Tibial artery (tissue), 4 donors: Measurements from ENCODE around the gene RASGRP3.
"Not testable (repeated sequence)": the region's sequence is repeated elsewhere in the genome, so short reads cannot be mapped to it uniquely, and the experiment has no call there.

Experiments
- DNase-seq, 2 donors: peaks; one replicate each; pipeline ENCODE4 v3.0.0-alpha.2; 2019
- H3K27ac ChIP-seq, 2 donors: fragments of 200-600 bp; sonication (generic) in 1 of 2; 1 replicate in 1 of 2; 2 replicates in 1 of 2; pipeline ENCODE4 v1.5.1; 2018 to 2019; ENCODE audit warnings: mild to moderate bottlenecking in 1 of 2
- H3K27me3 ChIP-seq, 2 donors: fragments of 200-600 bp; sonication (generic) in 1 of 2; one replicate each; pipeline versions ENCODE4 v1.5.1 to v1.6.0; 2016 to 2019
- H3K36me3 ChIP-seq, 3 donors: fragments of 200-600 bp; sonication (generic) in 2 of 3; one replicate each; pipeline ENCODE4 v1.5.1; 2016 to 2019; ENCODE audit warnings: mild to moderate bottlenecking in 2 of 3
- H3K4me1 ChIP-seq, 4 donors: fragments of 200-600 bp; sonication (generic) in 2 of 4; 1 replicate in 3 of 4; 2 replicates in 1 of 4; pipeline ENCODE4 v1.5.1; 2016 to 2019
- H3K4me3 ChIP-seq, 2 donors: fragments of 200-600 bp; sonication (generic) in 1 of 2; 1 replicate in 1 of 2; 2 replicates in 1 of 2; pipeline ENCODE4 v1.5.1; 2018 to 2019; ENCODE audit warnings: mild to moderate bottlenecking in 2 of 2
- H3K9me3 ChIP-seq, 3 donors: fragments of 200-600 bp; sonication (generic) in 1 of 3; one replicate each; pipeline ENCODE4 v1.5.1; 2016 to 2019
- intact Hi-C: fragments of 100-400 bp; cut with DNase I; formaldehyde crosslinking; loops from one replicate; pipeline ENCODE4 v1.15.0; 2023; ENCODE audit warnings: low total_unique reads
- TF ChIP-seq, protein P1 (sequence below), 2 experiments: fragments of 200-600 bp in 1 of 2; fragments of 450-650 bp in 1 of 2; IDR thresholded peaks; one replicate each; pipeline ENCODE4 v1.5.1; 2017 to 2019; ENCODE audit warnings: antibody characterized with exemption in 2 of 2, mild to moderate bottlenecking in 1 of 2, moderate library complexity in 1 of 2

The RASGRP3 gene

GRCh38 chr2:33441235-33441810 lies 35.1 kb upstream of the RASGRP3 start:
- TF ChIP-seq, protein P1, sequence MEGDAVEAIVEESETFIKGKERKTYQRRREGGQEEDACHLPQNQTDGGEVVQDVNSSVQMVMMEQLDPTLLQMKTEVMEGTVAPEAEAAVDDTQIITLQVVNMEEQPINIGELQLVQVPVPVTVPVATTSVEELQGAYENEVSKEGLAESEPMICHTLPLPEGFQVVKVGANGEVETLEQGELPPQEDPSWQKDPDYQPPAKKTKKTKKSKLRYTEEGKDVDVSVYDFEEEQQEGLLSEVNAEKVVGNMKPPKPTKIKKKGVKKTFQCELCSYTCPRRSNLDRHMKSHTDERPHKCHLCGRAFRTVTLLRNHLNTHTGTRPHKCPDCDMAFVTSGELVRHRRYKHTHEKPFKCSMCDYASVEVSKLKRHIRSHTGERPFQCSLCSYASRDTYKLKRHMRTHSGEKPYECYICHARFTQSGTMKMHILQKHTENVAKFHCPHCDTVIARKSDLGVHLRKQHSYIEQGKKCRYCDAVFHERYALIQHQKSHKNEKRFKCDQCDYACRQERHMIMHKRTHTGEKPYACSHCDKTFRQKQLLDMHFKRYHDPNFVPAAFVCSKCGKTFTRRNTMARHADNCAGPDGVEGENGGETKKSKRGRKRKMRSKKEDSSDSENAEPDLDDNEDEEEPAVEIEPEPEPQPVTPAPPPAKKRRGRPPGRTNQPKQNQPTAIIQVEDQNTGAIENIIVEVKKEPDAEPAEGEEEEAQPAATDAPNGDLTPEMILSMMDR (IDR thresholded peaks at IDR 0.05): peak; percentile 64 to 76
- H3K4me3 ChIP-seq: no peak overlapping the region
- H3K4me1 ChIP-seq: peaks cover 0 to 32% (median 9%) of the 10 kb centered on the region in 4 donors
- no peaks in the 10 kb centered on the region for H3K27me3 ChIP-seq
- H3K27ac ChIP-seq: peak overlapping the region; percentile 13 to 18
- no peaks in the 10 kb centered on the region for H3K9me3 ChIP-seq
- intact Hi-C loops: loop anchor here (5.0 kb wide), 1 partner anchor 404 kb away; no protein-coding TSS in a partner anchor
- peak; percentile 61 to 82 for DNase-seq
- H3K36me3 ChIP-seq: no peaks in the 10 kb centered on the region

- intact Hi-C loops: loop anchor here (5.0 kb wide), 1 partner anchor 405 kb away; no protein-coding TSS in a partner anchor
- not testable (repeated sequence) for H3K36me3 ChIP-seq, DNase-seq, H3K27ac ChIP-seq, H3K9me3 ChIP-seq, H3K27me3 ChIP-seq, H3K4me3 ChIP-seq
- peaks cover 0 to 25% (median 9%) of the 10 kb centered on the region in 4 donors for H3K4me1 ChIP-seq
Measured at GRCh38 chr2:33442052-33442451, 34.4 kb upstream of the RASGRP3 start.

DNA sequence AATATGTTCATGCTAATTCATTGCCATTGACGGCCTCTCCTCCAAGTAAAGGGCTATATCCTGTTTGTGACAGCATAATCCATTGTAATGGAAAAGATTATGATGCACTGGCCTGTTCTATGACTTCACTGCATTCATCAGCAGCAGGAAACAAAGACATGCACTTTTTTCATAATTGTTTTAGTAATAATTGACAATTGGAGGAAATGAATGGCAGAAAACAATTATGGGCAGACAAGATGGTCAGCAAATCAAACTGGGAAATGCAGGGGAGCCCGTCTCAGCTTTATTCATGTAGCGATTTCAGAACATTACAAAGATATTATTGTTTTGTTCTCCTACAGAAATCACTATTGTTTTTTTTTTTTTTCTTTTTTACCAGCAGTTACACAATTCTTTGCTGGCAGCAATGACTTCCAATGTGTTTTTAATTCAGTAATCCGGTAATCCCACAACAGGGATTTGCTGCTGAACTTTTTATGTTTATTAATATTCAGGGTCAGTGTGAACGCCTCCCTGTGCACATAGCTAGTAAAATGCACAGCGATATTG lies 33.8 kb upstream of the RASGRP3 start:
- H3K4me3 ChIP-seq: no peak overlapping the region
- no peaks in the 10 kb centered on the region for H3K27me3 ChIP-seq
- intact Hi-C loops: loop anchor here (5.0 kb wide), 1 partner anchor 405 kb away; no protein-coding TSS in a partner anchor
- H3K4me1 ChIP-seq: peaks cover 0 to 20% (median 4%) of the 10 kb centered on the region in 4 donors
- TF ChIP-seq, protein P1 (IDR thresholded peaks at IDR 0.05): no peak
- no peaks in the 10 kb centered on the region for H3K36me3 ChIP-seq
- DNase-seq: no peak
- no peaks in the 10 kb centered on the region for H3K9me3 ChIP-seq
- H3K27ac ChIP-seq: no peak overlapping the region

DNA sequence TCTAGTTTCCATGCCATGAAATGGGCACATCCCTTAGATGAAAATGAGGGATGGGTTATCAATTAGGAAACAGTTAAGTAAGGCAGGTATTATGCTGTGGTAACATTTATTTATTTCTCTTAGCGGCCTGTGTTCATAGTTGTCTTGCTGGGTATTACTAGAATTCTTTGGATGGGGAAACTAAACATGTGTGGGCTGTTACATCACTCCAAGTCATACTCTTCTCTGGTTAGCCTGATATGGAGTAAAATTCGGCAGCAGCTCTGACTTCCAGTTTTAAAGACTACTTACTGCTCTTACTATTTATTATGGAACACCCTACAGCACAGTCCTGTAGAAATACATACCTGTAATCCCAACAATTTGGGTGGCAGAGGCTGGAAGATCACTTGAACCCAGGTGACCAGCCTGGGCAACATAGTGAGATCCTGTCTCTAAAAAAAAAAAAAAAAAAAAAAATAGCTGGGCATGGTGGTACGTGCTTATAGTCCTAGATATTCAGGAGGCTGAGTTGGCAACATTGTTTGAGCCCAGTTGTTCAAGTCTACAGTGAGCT lies 33.1 kb upstream of the RASGRP3 start:
- no peaks in the 10 kb centered on the region for H3K27me3 ChIP-seq
- intact Hi-C loops: loop anchor here (5.0 kb wide), 1 partner anchor 406 kb away; no protein-coding TSS in a partner anchor
- H3K4me3 ChIP-seq: no peak overlapping the region
- TF ChIP-seq, protein P1 (IDR thresholded peaks at IDR 0.05): no peak
- no peak overlapping the region for H3K27ac ChIP-seq
- no peaks in the 10 kb centered on the region for H3K36me3 ChIP-seq
- no peaks in the 10 kb centered on the region for H3K9me3 ChIP-seq
- peaks cover 0 to 15% (median 3%) of the 10 kb centered on the region in 4 donors for H3K4me1 ChIP-seq
- DNase-seq: no peak

- Histone ChIP-seq H3K36me3 (no peaks in the 10 kb centered on the region), H3K9me3 (no peaks in the 10 kb centered on the region), H3K27me3 (no peaks in the 10 kb centered on the region), H3K4me3 (no peak overlapping the region), H3K27ac (no peak overlapping the region), H3K4me1 (peaks cover 0 to 15% (median 3%) of the 10 kb centered on the region in 4 donors)
- TF ChIP-seq, protein P1 (IDR thresholded peaks at IDR 0.05): no peak
- DNase-seq: no peak
- intact Hi-C loops: loop anchor here (5.0 kb wide), 1 partner anchor 408 kb away; no protein-coding TSS in a partner anchor
Measured at GRCh38 chr2:33444967-33445366, 31.5 kb upstream of the RASGRP3 start.
